ENCODE measurements around the gene CLIC6. TPM values are rescaled to one million over a fixed set of nuclear protein-coding genes. Genes with fewer than 3 reads are reported as not detected.

Gene CLIC6
- total and polyA plus RNA-seq, 2 of the 4 experiments (the other 2 are of a cell fraction) = not detected

DNA sequence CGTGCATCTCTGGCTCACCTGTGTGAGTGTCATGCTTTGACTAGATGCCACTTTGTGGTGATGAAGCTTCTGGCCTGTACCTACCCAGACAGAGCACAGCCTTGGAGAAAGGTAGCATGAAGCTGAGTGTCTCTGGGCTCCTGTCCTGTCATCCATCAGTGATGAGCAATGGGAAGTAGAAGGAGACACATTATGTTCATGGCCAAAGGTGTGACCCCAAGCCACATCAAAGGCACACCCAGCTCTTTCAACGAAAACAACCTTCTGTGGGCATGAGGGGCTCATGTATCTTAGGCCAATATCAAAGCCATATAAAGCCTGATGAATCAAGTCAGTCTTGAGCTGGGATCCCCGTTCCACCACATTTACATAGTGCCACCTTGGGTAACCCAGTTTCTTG lies 1.0 kb upstream of the CLIC6 start:
- Histone ChIP-seq H3K4me2 (ENCODE audit: low read depth, low read length) (no peak overlapping the region), H3K9ac (ENCODE audit: low read depth, low read length) (no peak overlapping the region), H3K9me1 (ENCODE audit: insufficient read depth, low read length) (no peaks in the 10 kb centered on the region), H3K36me3 (ENCODE audit: control insufficient read depth, insufficient read depth, low read length) (no peaks in the 10 kb centered on the region), H3K27ac (ENCODE audit: insufficient read depth, low read length) (no peak overlapping the region), H3K4me1 (ENCODE audit: control insufficient read depth, insufficient read depth, low read length) (peaks cover 8% of the 10 kb centered on the region; the same call in 1 of the 2 replicates), H3K23ac (ENCODE audit: low read depth, low read length) (no peak overlapping the region), H3K56ac (ENCODE audit: extremely low read depth, insufficient read depth, low read length) (no peak overlapping the region), H2BK15ac (ENCODE audit: low read depth, low read length) (no peak overlapping the region), H2AK5ac (ENCODE audit: low read depth, low read length) (no peak overlapping the region), H3K9me3 (ENCODE audit: control insufficient read depth, insufficient read depth, low read length) (0 out of 2 replicates have a peak, but pooled peaks cover 9% of the 10 kb centered on the region), H4K8ac (ENCODE audit: low read depth in 2 of 2, low read length in 2 of 2) (no peak overlapping the region), H2BK20ac (ENCODE audit: low read depth, low read length) (no peak overlapping the region), H3K18ac (ENCODE audit: low read depth, low read length) (no peak overlapping the region), H4K5ac (ENCODE audit: low read depth, low read length) (no peak overlapping the region), H3K27me3 (ENCODE audit: control insufficient read depth, insufficient read depth, low read length) (peaks cover 76% of the 10 kb centered on the region), H2BK120ac (ENCODE audit: low read depth, low read length) (no peak overlapping the region; the same call in 1 of the 2 replicates), H3K14ac (replicated peaks; ENCODE audit: low read depth, low read length) (no peak overlapping the region), H3K4me3 (ENCODE audit: insufficient read depth, low read depth, low read length) (no peak overlapping the region), H2BK5ac (ENCODE audit: low read depth, low read length, poor library complexity, severe bottlenecking) (no peak overlapping the region), H3K4ac (ENCODE audit: low read depth, low read length) (no peak overlapping the region), H2AK9ac (replicated peaks; ENCODE audit: low read depth, low read length, poor library complexity) (no peak overlapping the region), H2AFZ (replicated peaks; ENCODE audit: low read length, poor library complexity) (no peak overlapping the region), H3K79me1 (ENCODE audit: low read depth in 1 of 2, low read length in 2 of 2) (no peaks in the 10 kb centered on the region), H4K91ac (ENCODE audit: insufficient read depth, low read depth, low read length) (no peak overlapping the region), H4K20me1 (ENCODE audit: insufficient read depth, low read length) (no peaks in the 10 kb centered on the region)
- CTCF ChIA-PET = no interaction called here
- 75% methylated on average over 1 of the region's 3 CpGs; no CpG with 5 or more reads in 1 of the 2 experiments for WGBS, 2 experiments (ENCODE audit: extremely low coverage in 2 of 2, insufficient read length in 1 of 2)
- intact Hi-C loops (cut with micrococcal nuclease) (no loop called here), in situ Hi-C loops (cut with MboI; ENCODE audit: low sequenced_read_pairs) (no loop called here), dilution Hi-C loops (cut with HindIII; ENCODE audit: low sequenced_read_pairs, unreplicated experiment) (no loop called here)
- ATAC-seq (ENCODE audit: low read depth) (no peak), DNase-seq (no peak)
- POLR2A ChIA-PET (ENCODE audit: unreplicated experiment) = no interaction called here
- TF ChIP-seq NFE2L2 (IDR thresholded peaks at IDR 0.05; ENCODE audit: low read depth, low read length) = no peak
- TF ChIP-seq RFX5 (IDR thresholded peaks at IDR 0.05; ENCODE audit: low read depth, low read length) = no peak
- TF ChIP-seq MAZ (IDR thresholded peaks at IDR 0.05; ENCODE audit: borderline replicate concordance, low read depth, low read length) = no peak
- TF ChIP-seq, protein P1, sequence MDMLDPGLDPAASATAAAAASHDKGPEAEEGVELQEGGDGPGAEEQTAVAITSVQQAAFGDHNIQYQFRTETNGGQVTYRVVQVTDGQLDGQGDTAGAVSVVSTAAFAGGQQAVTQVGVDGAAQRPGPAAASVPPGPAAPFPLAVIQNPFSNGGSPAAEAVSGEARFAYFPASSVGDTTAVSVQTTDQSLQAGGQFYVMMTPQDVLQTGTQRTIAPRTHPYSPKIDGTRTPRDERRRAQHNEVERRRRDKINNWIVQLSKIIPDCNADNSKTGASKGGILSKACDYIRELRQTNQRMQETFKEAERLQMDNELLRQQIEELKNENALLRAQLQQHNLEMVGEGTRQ (IDR thresholded peaks at IDR 0.05; ENCODE audit: low read depth, low read length) = no peak
- TF ChIP-seq RCOR1 (IDR thresholded peaks at IDR 0.05; ENCODE audit: insufficient replicate concordance, low read length) = no peak
- TF ChIP-seq BHLHE40 (IDR thresholded peaks at IDR 0.05; ENCODE audit: low read depth, low read length) = no peak
- TF ChIP-seq, protein P2, sequence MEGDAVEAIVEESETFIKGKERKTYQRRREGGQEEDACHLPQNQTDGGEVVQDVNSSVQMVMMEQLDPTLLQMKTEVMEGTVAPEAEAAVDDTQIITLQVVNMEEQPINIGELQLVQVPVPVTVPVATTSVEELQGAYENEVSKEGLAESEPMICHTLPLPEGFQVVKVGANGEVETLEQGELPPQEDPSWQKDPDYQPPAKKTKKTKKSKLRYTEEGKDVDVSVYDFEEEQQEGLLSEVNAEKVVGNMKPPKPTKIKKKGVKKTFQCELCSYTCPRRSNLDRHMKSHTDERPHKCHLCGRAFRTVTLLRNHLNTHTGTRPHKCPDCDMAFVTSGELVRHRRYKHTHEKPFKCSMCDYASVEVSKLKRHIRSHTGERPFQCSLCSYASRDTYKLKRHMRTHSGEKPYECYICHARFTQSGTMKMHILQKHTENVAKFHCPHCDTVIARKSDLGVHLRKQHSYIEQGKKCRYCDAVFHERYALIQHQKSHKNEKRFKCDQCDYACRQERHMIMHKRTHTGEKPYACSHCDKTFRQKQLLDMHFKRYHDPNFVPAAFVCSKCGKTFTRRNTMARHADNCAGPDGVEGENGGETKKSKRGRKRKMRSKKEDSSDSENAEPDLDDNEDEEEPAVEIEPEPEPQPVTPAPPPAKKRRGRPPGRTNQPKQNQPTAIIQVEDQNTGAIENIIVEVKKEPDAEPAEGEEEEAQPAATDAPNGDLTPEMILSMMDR (conservative IDR thresholded peaks at IDR 0.05; ENCODE audit: low read depth, low read length) = no peak
- TF ChIP-seq CEBPB (IDR thresholded peaks at IDR 0.05; ENCODE audit: low read depth, low read length) = no peak
- no peak for TF ChIP-seq FOS (IDR thresholded peaks at IDR 0.05; ENCODE audit: low read depth, low read length)
- no peak for TF ChIP-seq MXI1 (IDR thresholded peaks at IDR 0.05; ENCODE audit: borderline replicate concordance, low read depth, low read length)
- no peak for TF ChIP-seq RAD21 (IDR thresholded peaks at IDR 0.05; ENCODE audit: low read length)
- no peak for TF ChIP-seq MAFK (IDR thresholded peaks at IDR 0.05; ENCODE audit: low read depth, low read length)
- no peak for TF ChIP-seq SMC3 (IDR thresholded peaks at IDR 0.05; ENCODE audit: low read depth, low read length)
- TF ChIP-seq, protein P3, sequence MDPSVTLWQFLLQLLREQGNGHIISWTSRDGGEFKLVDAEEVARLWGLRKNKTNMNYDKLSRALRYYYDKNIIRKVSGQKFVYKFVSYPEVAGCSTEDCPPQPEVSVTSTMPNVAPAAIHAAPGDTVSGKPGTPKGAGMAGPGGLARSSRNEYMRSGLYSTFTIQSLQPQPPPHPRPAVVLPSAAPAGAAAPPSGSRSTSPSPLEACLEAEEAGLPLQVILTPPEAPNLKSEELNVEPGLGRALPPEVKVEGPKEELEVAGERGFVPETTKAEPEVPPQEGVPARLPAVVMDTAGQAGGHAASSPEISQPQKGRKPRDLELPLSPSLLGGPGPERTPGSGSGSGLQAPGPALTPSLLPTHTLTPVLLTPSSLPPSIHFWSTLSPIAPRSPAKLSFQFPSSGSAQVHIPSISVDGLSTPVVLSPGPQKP (IDR thresholded peaks at IDR 0.05; ENCODE audit: borderline replicate concordance, low read depth, low read length) = no peak
- TF ChIP-seq CHD1 (IDR thresholded peaks at IDR 0.05; ENCODE audit: low read depth, low read length) = no peak
- no peak for TF ChIP-seq POLR2A (IDR thresholded peaks at IDR 0.05; ENCODE audit: low read depth, low read length)
- no TSS peak for BruUV-seq (replicated peaks)

Data from IMR-90 (cell line).